Right cardiac atrium (tissue), 5 donors: ENCODE measurements around the gene CD28. TPM values are rescaled to one million over a fixed set of nuclear protein-coding genes. Genes with fewer than 3 reads are reported as not detected.
"Not testable (repeated sequence)": the region's sequence is repeated elsewhere in the genome, so short reads cannot be mapped to it uniquely, and the experiment has no call there.

Experiments
- ATAC-seq, 2 donors: fragments of 200-7000 bp; cut with Tn5 transposase; one replicate each; pipeline versions ENCODE4 v1.8.0 to v1.9.1; 2020; ENCODE audit warnings: moderate library complexity in 2 of 2, mild to moderate bottlenecking in 1 of 2
- DNase-seq, 3 donors: peaks; one replicate each; pipeline ENCODE4 v3.0.0-alpha.2; 2020
- H3K27ac ChIP-seq: one replicate; pipeline ENCODE4 v1.5.1; 2013; ENCODE audit warnings: mild to moderate bottlenecking, low read length, control low read depth, moderate library complexity
- H3K27me3 ChIP-seq: one replicate; pipeline ENCODE4 v1.6.1; 2013; ENCODE audit not compliant: control insufficient read depth, insufficient read depth
- H3K4me1 ChIP-seq: one replicate; pipeline ENCODE4 v1.6.1; 2013; ENCODE audit warnings: low read length; ENCODE audit not compliant: control insufficient read depth, insufficient read depth
- H3K4me3 ChIP-seq: one replicate; pipeline ENCODE4 v1.5.1; 2013; ENCODE audit warnings: low read length, control low read depth
- H3K9me3 ChIP-seq: one replicate; pipeline ENCODE4 v1.6.1; 2013; ENCODE audit warnings: low read length; ENCODE audit not compliant: control insufficient read depth
- WGBS: extraction: QIAGEN DNeasy Blood & Tissue Kit; methylation state at CpG from one replicate; pipeline ENCODE4 v1.1.7; 2013; 5-methylcytosine and 5-hydroxymethylcytosine counted together
- intact Hi-C, 4 donors: fragments of 100-400 bp; cut with DNase I; formaldehyde crosslinking; loops; one replicate each; pipeline versions ENCODE4 v1.11.0 to v1.14.0; 2022 to 2023
- polyA plus RNA-seq: library from polyadenylated mRNA; stranded (reverse); fragments of 200-250 nt; gene quantifications from one replicate; pipeline ENCODE4 v1.2.3, GENCODE V29; 2013
- total RNA-seq, 4 donors: library from RNA; stranded (reverse); fragmentation: NEBNext Ultra II Directional; extraction: Animal tissue kit (Norgen Biotek cat#: 25700); gene quantifications; one replicate each; pipeline ENCODE4 v1.2.1, GENCODE V29; 2021
- donor health status: healthy with polysubstance abuse.
- donor health status: DM: no; HTN: yes; CAD: no.
- donor health status: DM: no; HTN: no; CAD: no.
- donor health status: DM: no; HTN: yes; CAD: no; lungs with severe emphysema.
- donor health status: DM: yes; HTN: yes; CAD: no.

Gene CD28
- total and polyA plus RNA-seq, 5 donors = 0.14 to 1.5 (median 0.68) TPM

GRCh38 chr2:203698410-203698809 is 8.0 kb upstream of the CD28 start:
- intact Hi-C loops, DNase-seq, H3K9me3 ChIP-seq, H3K4me3 ChIP-seq, H3K4me1 ChIP-seq, ATAC-seq, H3K27ac ChIP-seq, H3K27me3 ChIP-seq: not testable (repeated sequence)
- 92% methylated on average over 5 of the region's 5 CpGs for WGBS

- H3K27ac ChIP-seq = no peak overlapping the region
- no peaks in the 10 kb centered on the region for H3K27me3 ChIP-seq
- no peak overlapping the region for H3K4me3 ChIP-seq
- ATAC-seq (no peak), DNase-seq (no peak)
- no peaks in the 10 kb centered on the region for H3K9me3 ChIP-seq
- 93% methylated on average over 1 of the region's 1 CpG for WGBS
- no peaks in the 10 kb centered on the region for H3K4me1 ChIP-seq
- intact Hi-C loops = no loop called here
These were observed 2.0 kb upstream of the CD28 start for GRCh38 chr2:203704430-203704829.

- Histone ChIP-seq H3K4me3 (no peak overlapping the region), H3K27ac (no peak overlapping the region), H3K9me3 (no peaks in the 10 kb centered on the region), H3K4me1 (no peaks in the 10 kb centered on the region), H3K27me3 (no peaks in the 10 kb centered on the region)
- ATAC-seq (no peak), DNase-seq (no peak)
- WGBS = 90% methylated on average over 6 of the region's 6 CpGs
- intact Hi-C loops = no loop called here
These were observed 1.3 kb upstream of the CD28 start for GRCh38 chr2:203705178-203705577.

GRCh38 chr2:203707530-203707929 is 1.1 kb downstream of the CD28 start:
- 92% methylated on average over 5 of the region's 5 CpGs for WGBS
- ATAC-seq = no peak
- intact Hi-C loops = no loop called here
- Histone ChIP-seq H3K9me3 (no peaks in the 10 kb centered on the region), H3K4me1 (no peaks in the 10 kb centered on the region), H3K27me3 (no peaks in the 10 kb centered on the region), H3K27ac (no peak overlapping the region), H3K4me3 (no peak overlapping the region)
- DNase-seq = no peak

- DNase-seq = peak in 1 of 3 donors; percentile 36
- Histone ChIP-seq H3K27ac (no peak overlapping the region), H3K4me1 (no peaks in the 10 kb centered on the region), H3K9me3 (no peaks in the 10 kb centered on the region), H3K4me3 (no peak overlapping the region), H3K27me3 (no peaks in the 10 kb centered on the region)
- intact Hi-C loops = no loop called here
- ATAC-seq = no peak
- 88% methylated on average over 11 of the region's 11 CpGs for WGBS
These were observed 2.5 kb downstream of the CD28 start for GRCh38 chr2:203708846-203709396.

GRCh38 chr2:203709416-203710040 is 3.1 kb downstream of the CD28 start:
- H3K27ac ChIP-seq = no peak overlapping the region
- WGBS = 76% methylated on average over 3 of the region's 3 CpGs
- intact Hi-C loops = no loop called here
- no peak overlapping the region for H3K4me3 ChIP-seq
- DNase-seq (no peak), ATAC-seq (peak in 1 of 2 donors; percentile 36)
- no peaks in the 10 kb centered on the region for H3K27me3 ChIP-seq
- no peaks in the 10 kb centered on the region for H3K9me3 ChIP-seq
- H3K4me1 ChIP-seq = no peaks in the 10 kb centered on the region

GRCh38 chr2:203710226-203710625 is 3.8 kb downstream of the CD28 start:
- H3K4me3 ChIP-seq = no peak overlapping the region
- H3K27ac ChIP-seq = no peak overlapping the region
- H3K9me3 ChIP-seq = no peaks in the 10 kb centered on the region
- H3K27me3 ChIP-seq = no peaks in the 10 kb centered on the region
- intact Hi-C loops = no loop called here
- ATAC-seq (no peak), DNase-seq (no peak)
- 46% methylated on average over 4 of the region's 4 CpGs for WGBS
- no peaks in the 10 kb centered on the region for H3K4me1 ChIP-seq

- intact Hi-C loops = no loop called here
- DNase-seq = no peak
- WGBS = 66% methylated on average over 2 of the region's 2 CpGs
- Histone ChIP-seq H3K9me3 (no peaks in the 10 kb centered on the region), H3K4me1 (no peaks in the 10 kb centered on the region), H3K4me3 (no peak overlapping the region), H3K27ac (no peak overlapping the region), H3K27me3 (no peaks in the 10 kb centered on the region)
- ATAC-seq = no peak
These were observed 4.5 kb downstream of the CD28 start for GRCh38 chr2:203710952-203711351.

GRCh38 chr2:203711399-203711798 is 5.0 kb downstream of the CD28 start:
- DNase-seq (no peak), ATAC-seq (no peak)
- Histone ChIP-seq H3K4me3 (no peak overlapping the region), H3K27ac (no peak overlapping the region), H3K4me1 (no peaks in the 10 kb centered on the region), H3K9me3 (no peaks in the 10 kb centered on the region), H3K27me3 (no peaks in the 10 kb centered on the region)
- intact Hi-C loops = no loop called here
- 97% methylated on average over 3 of the region's 3 CpGs for WGBS

GRCh38 chr2:203713381-203713780 is 6.9 kb downstream of the CD28 start:
- Histone ChIP-seq H3K4me1 (no peaks in the 10 kb centered on the region), H3K4me3 (no peak overlapping the region), H3K9me3 (no peaks in the 10 kb centered on the region), H3K27me3 (no peaks in the 10 kb centered on the region), H3K27ac (no peak overlapping the region)
- no peak for ATAC-seq
- DNase-seq = no peak
- 86% methylated on average over 1 of the region's 1 CpG for WGBS
- intact Hi-C loops = no loop called here

- 71% methylated on average over 3 of the region's 3 CpGs for WGBS
- DNase-seq = peak; percentile 53 to 74 (median 70)
- no peak overlapping the region for H3K4me3 ChIP-seq
These were observed 7.7 kb downstream of the CD28 start for GRCh38 chr2:203714112-203714511.

GRCh38 chr2:203715744-203716143 is 9.3 kb downstream of the CD28 start:
- ATAC-seq (no peak), DNase-seq (no peak)
- no peaks in the 10 kb centered on the region for H3K27me3 ChIP-seq
- no peak overlapping the region for H3K4me3 ChIP-seq
- 95% methylated on average over 2 of the region's 2 CpGs for WGBS
- no peak overlapping the region for H3K27ac ChIP-seq
- H3K4me1 ChIP-seq = no peaks in the 10 kb centered on the region
- no peaks in the 10 kb centered on the region for H3K9me3 ChIP-seq
- intact Hi-C loops = no loop called here

More at GRCh38 chr2:203714112-203714511, 7.7 kb downstream of the CD28 start:
- no peaks in the 10 kb centered on the region for H3K9me3 ChIP-seq
- H3K4me1 ChIP-seq = no peaks in the 10 kb centered on the region
- H3K27ac ChIP-seq = no peak overlapping the region
- H3K27me3 ChIP-seq = no peaks in the 10 kb centered on the region
- intact Hi-C loops = no loop called here
- peak; percentile 87 to 91 for ATAC-seq
